NB4 (cell line): ENCODE results near the gene YIPF3.

Source experiments
- MAX ChIP-seq: IDR thresholded peaks from 2 replicates; pipeline ENCODE4 v1.6.1; 2011; ENCODE audit warnings: low read depth, low read length
- POLR2A ChIP-seq: IDR thresholded peaks from 2 replicates; pipeline ENCODE4 v1.6.1; 2011; ENCODE audit warnings: mild to moderate bottlenecking; ENCODE audit not compliant: insufficient read length; ENCODE audit errors: extremely low read depth

GRCh38 chr6:43524483-43524961, 7.8 kb upstream of the YIPF3 start:
- no peak for TF ChIP-seq POLR2A
- TF ChIP-seq MAX = no peak
